Myocyte (in vitro differentiated cells): Measurements from ENCODE around the gene COL4A4. TPM values are rescaled to one million over a fixed set of nuclear protein-coding genes. Genes with fewer than 3 reads are reported as not detected.

ENCODE experiments used
- DNase-seq: peaks from one replicate; pipeline ENCODE4 v3.0.0-alpha.2; 2012; ENCODE audit warnings: low read depth
- total RNA-seq: library from RNA; depleted of rRNA; stranded (reverse); fragments of >200 nt; gene quantifications from 2 replicates; pipeline ENCODE4 v1.2.3, GENCODE V29; 2014

COL4A4 gene
- total RNA-seq, 1 donor from 2014 or later, result 0.64 TPM

DNA sequence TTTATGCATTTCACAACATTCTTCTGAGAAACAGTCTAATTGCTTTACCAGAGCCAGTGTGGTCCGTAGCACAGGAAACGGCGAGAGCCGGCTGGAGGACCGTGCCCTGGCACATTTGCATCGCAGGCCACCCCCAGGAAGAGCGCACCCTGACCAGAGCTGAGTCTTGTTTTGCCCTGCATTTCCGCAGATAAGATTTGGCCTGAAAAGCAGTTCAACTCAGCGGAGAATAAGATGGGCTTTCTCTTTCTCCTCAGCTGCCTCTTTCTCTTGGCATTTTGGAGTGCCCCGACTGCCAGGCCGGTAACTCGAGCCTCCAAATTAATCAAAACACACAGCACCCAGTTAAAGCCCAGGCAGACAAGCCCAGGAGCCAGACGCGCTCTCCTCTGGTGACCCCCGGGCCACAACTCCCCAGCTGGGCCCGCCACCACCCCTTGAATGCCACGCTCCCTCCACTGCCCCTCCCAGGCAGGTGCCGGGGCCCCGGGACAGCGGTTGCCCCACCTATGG is 464 bp downstream of the COL4A4 start:
- DNase-seq, result no peak

- DNase-seq, result no peak
Observed at GRCh38 chr2:227161947-227162346, 2.1 kb downstream of the COL4A4 start.

DNA sequence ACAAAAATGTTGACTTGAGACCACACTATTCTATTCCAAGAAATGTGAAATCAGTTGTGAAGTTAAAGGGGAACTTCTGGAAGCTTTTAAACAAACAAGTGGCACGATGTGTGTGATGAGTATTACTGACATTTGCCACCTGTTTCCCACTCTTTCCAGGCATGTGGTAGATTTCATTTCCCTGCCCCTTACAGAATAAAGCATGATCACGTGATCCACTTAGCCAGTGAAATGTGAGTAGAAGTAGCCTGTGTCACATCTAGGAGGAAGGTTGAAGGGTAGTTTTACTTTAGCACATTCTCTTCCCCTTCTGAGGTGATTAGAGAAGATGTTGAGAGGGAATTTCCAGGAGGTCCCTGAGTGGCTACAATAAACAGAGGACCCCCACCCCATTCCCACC is 3.8 kb downstream of the COL4A4 start:
- peak; percentile 56 for DNase-seq

DNA sequence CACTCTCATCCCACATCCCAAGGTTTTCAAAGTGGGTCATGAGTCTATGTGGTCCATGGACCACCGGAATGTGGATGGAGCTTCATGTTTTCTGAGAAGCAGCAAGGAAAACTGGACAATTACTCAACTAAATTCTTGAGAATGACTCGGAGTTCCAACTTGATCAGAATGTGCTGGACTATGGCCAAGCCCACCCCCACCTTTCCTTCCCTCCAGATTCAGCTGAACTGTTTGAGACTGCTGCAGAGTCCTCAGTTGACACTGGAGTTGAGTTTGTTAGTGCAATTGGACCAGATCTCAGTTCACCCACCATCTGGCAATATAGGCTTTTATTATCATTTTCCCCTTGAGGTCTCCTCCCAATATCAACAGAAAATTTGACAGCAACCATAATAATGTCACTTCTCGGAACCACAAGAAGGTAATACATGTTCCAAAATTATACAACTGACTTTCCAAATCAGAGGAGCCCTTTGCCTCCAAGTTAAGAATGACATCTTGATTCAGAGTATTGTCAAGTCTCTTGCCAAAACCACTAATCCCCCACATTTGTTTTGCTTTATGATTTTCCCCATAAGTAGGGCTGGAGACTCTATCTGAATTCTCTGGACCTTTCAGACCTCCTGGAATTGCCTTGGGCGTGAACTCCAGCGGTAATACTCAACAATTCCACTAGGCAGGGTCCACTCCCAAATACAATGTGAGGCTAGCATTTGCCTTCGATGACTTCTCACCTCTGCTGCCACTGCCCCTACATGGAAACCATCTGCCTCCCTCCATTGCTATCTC is 8.8 kb downstream of the COL4A4 start:
- DNase-seq, result no peak

DNA sequence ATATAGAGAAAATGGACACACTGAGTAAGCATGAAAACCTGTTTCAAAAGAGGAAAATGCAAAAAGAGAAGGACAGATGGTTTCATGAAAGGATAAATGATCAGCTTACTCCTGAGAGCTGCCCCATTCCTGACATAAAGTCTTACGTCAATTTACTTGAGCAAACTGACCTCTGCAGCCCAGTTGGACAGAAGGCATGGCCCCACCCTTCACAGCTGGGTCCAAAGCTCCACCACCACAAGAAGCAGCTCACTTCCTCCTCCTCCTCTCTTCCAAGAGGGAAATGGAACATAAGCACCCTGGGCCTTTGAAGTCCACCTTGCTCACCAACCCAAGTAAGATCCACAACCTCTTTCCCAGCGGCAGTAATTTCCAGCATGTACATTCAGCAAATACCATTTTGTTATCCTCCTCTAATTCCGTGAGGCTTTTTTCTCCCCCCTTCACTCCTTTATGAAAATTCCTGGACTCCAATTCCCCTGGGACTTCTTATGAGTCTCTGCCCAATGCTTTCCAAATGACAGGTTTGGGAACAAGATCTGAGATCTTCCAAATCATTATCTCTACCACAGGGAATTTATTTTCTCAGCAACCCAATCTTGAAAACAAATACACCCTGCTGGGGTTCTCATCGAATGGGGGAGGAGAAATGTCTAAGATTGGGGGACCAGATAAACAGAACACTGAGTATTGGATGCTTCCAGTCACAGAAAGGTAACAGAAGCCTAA is 10.1 kb downstream of the COL4A4 start:
- no peak for DNase-seq

DNA sequence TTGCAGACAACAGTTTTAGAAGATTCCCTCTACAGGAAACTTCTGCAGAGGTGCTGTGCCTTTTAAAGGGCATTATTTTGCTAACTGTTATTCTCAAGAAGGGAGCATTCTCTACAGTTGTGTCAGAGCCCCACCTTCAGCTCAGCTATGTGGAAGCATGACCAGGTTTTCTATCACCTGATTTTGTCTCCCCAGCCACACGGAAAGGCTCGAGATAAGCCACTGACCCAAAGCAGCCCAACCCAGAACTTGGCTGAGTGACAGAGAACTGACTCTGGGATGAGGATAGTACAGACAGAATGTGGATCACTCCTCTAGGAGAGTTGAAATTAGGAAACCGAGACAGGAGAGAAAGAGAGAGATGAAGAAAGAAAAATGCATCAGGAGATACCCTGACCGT is 10.7 kb downstream of the COL4A4 start:
- no peak for DNase-seq

DNA sequence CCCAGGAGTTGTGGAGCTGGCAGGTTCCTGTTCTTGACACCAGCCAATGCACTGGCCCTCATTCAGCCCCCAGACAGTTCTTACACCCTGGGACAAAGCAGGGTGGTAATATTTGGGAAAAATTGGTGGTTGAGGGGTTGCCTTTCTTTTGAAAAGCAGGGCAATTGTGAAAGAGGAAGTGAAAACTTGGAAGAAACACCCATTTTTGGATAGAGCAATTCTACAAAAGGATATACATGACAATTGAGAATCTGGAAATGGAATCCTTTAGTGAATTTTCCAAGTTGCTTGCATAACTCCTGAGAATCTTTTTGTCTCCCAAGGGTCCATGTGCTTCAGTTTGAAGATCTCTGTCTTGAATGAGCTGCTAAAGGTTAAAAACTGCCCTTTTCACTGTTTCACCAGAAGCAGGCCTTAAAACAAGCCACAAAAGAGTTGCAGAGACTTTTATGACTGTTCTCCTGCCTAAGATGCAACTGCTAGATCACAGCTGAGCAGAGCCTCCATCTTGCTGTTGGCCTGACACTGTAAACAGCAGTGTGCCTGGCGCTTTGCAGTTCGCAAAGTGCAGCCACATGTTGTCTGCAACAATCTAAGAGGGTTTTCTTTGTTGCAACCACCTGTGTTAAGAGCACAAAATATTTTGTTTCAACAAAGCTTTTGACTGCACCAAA is 11.8 kb downstream of the COL4A4 start:
- no peak for DNase-seq

GRCh38 chr2:227150222-227150936 is 13.6 kb downstream of the COL4A4 start:
- DNase-seq, result no peak

- DNase-seq, result no peak
Observed at GRCh38 chr2:227148106-227148505, 15.9 kb downstream of the COL4A4 start.

GRCh38 chr2:227147023-227147422 is 17.0 kb downstream of the COL4A4 start:
- DNase-seq, result no peak

GRCh38 chr2:227146456-227146855 is 17.5 kb downstream of the COL4A4 start:
- no peak for DNase-seq

DNA sequence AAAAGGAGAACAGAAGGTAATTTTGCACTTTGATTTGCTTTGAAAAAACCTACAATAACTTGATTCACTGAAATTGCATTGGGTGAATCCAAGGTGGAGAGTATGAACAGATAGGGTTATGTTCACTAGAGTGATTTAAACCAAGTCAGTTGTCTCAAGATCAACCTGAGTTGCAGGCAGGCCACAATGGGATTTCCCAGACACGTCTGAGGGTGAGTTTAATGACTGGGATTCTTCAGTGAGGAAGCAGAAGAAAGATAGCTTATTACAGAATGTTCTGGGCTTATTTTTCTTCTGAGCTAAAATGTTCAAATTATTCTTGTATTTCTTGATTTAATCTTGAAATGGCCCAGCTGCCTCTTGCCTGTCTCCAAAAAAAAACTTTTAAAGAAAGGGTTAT is 20.1 kb downstream of the COL4A4 start:
- DNase-seq, result no peak

DNA sequence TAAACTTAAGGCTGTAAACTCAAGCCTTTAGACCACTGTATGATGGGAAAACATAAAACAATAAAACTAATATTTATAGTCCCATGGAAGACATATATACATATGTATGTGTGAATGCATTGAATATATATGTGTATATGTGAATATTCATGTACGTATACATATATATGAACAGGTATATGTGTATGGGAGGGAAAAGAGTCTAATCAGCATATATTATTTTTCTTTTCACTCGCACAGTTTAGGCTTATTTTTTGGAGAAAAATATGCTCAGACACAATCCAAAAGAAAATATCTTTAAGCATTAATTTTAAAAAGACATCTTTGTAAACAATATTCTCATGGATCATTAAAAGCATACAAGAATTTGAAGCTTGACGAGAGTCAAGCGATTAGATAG is 22.7 kb downstream of the COL4A4 start:
- DNase-seq, result no peak

GRCh38 chr2:227134591-227134990 is 29.4 kb downstream of the COL4A4 start:
- DNase-seq, result no peak

DNA sequence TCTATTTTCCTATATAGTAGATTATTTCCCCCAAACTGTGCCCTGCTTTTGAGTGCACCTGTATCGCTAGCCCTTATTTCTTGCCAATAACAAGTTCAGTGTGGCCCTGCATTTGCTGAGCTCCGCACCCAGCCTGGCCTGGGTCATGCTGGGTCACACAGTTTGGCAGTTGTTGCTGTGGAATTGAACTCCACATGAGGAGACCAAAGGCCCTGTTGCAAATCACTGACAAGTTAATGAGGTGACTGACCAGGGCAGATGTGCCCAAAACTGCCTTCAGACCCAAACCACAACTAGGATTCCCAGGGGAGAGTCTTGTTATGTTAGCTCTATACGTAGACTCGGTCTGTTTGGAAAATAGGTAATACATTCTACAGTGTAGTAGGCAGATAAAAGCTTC is 31.0 kb downstream of the COL4A4 start:
- DNase-seq, result peak; percentile 96

- peak; percentile 14 for DNase-seq
Observed at GRCh38 chr2:227130636-227131035, 33.4 kb downstream of the COL4A4 start.

- DNase-seq, result peak; percentile 10
Observed at GRCh38 chr2:227127201-227127600, 36.8 kb downstream of the COL4A4 start.

DNA sequence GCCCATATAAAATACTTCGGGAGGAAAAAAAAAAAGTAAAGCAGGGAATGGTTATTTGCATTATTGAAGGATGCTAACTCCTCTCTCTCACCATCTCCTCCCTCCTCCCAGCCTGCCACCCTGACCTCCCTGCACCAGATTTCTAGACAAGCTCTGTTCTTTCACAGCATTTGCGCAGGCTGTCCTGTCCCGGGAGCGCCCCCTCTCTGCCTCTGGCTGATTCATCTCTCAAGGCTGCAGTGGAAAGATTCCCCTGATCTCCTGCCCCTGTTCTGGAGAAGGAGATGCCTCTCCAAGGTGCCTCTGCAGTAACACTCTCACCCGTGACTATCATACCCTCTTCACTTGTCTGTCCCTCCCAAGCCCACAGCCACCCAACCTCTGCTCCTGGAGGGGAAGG is 38.5 kb downstream of the COL4A4 start:
- no peak for DNase-seq

DNA sequence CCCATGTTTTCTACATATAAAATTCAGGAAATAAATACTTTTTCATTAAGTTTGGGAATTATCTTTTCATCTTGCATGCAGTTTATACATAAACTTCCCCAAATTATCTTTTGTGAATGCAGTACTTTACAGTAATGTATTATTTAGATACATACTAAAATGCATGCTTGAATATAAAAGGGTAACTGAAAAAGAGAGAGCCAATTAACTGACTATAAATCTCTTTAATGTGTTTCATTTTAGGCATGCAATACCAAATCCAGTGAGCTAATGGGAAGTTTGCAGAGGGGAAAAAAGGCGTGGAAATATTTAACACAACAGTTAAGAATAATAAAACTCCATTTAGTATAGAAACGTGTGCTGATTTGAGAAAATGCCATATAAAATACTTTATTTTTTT is 39.2 kb downstream of the COL4A4 start:
- DNase-seq, result no peak

- no peak for DNase-seq
Observed at GRCh38 chr2:227123697-227124096, 40.3 kb downstream of the COL4A4 start.

DNA sequence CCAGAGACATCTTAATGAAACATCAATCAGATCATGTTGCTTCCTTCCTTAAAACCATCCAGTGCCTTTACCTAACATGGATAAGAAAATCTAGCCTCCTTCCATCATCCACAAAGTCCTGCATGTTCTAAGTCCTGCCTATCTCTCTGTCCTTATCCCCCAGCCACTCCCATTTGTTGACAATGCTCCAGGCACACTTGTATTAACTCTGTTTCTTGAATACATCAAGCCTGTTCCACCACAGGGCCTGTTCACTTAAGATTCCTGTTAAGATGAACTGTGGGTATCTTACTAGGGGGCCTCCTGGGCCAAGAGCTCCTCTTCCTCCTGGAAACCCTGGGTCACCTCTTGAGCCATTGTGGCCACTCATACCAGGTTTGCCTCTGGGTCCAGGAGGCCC is 45.7 kb downstream of the COL4A4 start:
- no peak for DNase-seq
